ENCODE data around the gene SAP30L.

The SAP30L gene

GRCh38 chr5:154456540-154456939 is 10.7 kb downstream of the SAP30L start:
- H3K9me3 ChIP-seq (ENCODE audit: control insufficient read depth in 2 of 2, low read length in 2 of 2) = no peaks in the 10 kb centered on the region
- no peak overlapping the region for H3K27ac ChIP-seq (ENCODE audit: low read depth in 2 of 2, low read length in 2 of 2)
- H3K4me1 ChIP-seq (ENCODE audit: control insufficient read depth in 2 of 2, insufficient read depth in 2 of 2, low read length in 2 of 2) = no peaks in the 10 kb centered on the region
- H3K36me3 ChIP-seq (ENCODE audit: control insufficient read depth in 2 of 2, insufficient read depth in 2 of 2, low read length in 2 of 2) = peaks cover 50 to 64% of the 10 kb centered on the region in 2 donors
- no peak overlapping the region for H3K4me3 ChIP-seq (ENCODE audit: low read length in 2 of 2)
- no peak overlapping the region for H3K9ac ChIP-seq (ENCODE audit: low read depth in 1 of 2, low read length in 2 of 2)
- H3K27me3 ChIP-seq (ENCODE audit: control insufficient read depth in 2 of 2, insufficient read depth in 2 of 2, low read length in 2 of 2) = no peaks in the 10 kb centered on the region

GRCh38 chr5:154459015-154459414 is 13.2 kb downstream of the SAP30L start:
- no peak overlapping the region for H3K9ac ChIP-seq (ENCODE audit: low read depth in 1 of 2, low read length in 2 of 2)
- no peaks in the 10 kb centered on the region for H3K4me1 ChIP-seq (ENCODE audit: control insufficient read depth in 2 of 2, insufficient read depth in 2 of 2, low read length in 2 of 2)
- H3K36me3 ChIP-seq (ENCODE audit: control insufficient read depth in 2 of 2, insufficient read depth in 2 of 2, low read length in 2 of 2) = peaks cover 33 to 45% of the 10 kb centered on the region in 2 donors
- H3K27me3 ChIP-seq (ENCODE audit: control insufficient read depth in 2 of 2, insufficient read depth in 2 of 2, low read length in 2 of 2) = no peaks in the 10 kb centered on the region
- H3K9me3 ChIP-seq (ENCODE audit: control insufficient read depth in 2 of 2, low read length in 2 of 2) = no peaks in the 10 kb centered on the region
- H3K4me3 ChIP-seq (ENCODE audit: low read length in 2 of 2) = no peak overlapping the region
- H3K27ac ChIP-seq (ENCODE audit: low read depth in 2 of 2, low read length in 2 of 2) = no peak overlapping the region

DNA sequence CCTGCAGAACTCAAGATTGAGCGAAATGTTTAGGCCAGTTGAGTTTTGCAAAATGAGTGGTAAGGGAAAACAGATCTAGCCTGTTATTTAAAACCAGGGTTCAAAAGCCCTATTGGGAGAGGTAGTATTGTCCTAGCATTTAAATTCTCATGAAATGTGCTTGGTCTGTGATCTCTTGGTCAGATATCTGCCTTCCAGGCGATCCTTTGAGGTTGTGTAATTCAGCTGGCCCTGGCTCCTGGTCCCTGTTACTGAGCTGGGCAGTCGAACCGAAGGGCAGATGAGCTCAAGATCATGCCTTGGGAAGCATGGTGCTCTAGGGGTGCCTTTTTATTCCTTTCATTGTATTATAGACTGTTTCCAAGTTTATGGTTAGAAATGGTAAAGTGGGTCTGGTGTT is 14.4 kb downstream of the SAP30L start:
- peaks cover 29 to 34% of the 10 kb centered on the region in 2 donors for H3K36me3 ChIP-seq (ENCODE audit: control insufficient read depth in 2 of 2, insufficient read depth in 2 of 2, low read length in 2 of 2)
- no peak overlapping the region for H3K9ac ChIP-seq (ENCODE audit: low read depth in 1 of 2, low read length in 2 of 2)
- H3K27me3 ChIP-seq (ENCODE audit: control insufficient read depth in 2 of 2, insufficient read depth in 2 of 2, low read length in 2 of 2) = no peaks in the 10 kb centered on the region
- no peaks in the 10 kb centered on the region for H3K9me3 ChIP-seq (ENCODE audit: control insufficient read depth in 2 of 2, low read length in 2 of 2)
- no peak overlapping the region for H3K27ac ChIP-seq (ENCODE audit: low read depth in 2 of 2, low read length in 2 of 2)
- no peaks in the 10 kb centered on the region for H3K4me1 ChIP-seq (ENCODE audit: control insufficient read depth in 2 of 2, insufficient read depth in 2 of 2, low read length in 2 of 2)
- no peak overlapping the region for H3K4me3 ChIP-seq (ENCODE audit: low read length in 2 of 2)

DNA sequence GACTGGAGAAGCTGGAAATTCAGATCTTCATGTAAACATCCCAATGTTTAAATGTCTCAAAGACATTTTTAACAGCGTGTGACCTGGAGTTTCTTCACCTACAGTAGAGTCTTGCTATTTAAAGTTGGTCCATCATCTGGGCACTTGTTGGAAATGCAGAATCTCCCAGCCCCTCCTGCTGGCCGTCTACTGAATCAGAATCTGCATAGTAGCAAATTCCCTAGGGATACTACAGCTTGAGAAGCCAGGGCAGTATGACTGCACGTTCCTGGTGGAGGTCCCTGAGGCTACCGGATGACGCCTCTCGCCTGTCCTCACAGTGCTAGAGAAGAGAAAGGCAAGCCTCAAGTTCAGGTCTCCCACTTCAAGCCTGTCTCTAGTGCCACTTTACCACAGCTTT is 15.7 kb downstream of the SAP30L start:
- no peaks in the 10 kb centered on the region for H3K27me3 ChIP-seq (ENCODE audit: control insufficient read depth in 2 of 2, insufficient read depth in 2 of 2, low read length in 2 of 2)
- peaks cover 17 to 21% of the 10 kb centered on the region in 2 donors for H3K36me3 ChIP-seq (ENCODE audit: control insufficient read depth in 2 of 2, insufficient read depth in 2 of 2, low read length in 2 of 2)
- H3K27ac ChIP-seq (ENCODE audit: low read depth in 2 of 2, low read length in 2 of 2) = no peak overlapping the region
- H3K4me3 ChIP-seq (ENCODE audit: low read length in 2 of 2) = no peak overlapping the region
- H3K9ac ChIP-seq (ENCODE audit: low read depth in 1 of 2, low read length in 2 of 2) = no peak overlapping the region
- H3K4me1 ChIP-seq (ENCODE audit: control insufficient read depth in 2 of 2, insufficient read depth in 2 of 2, low read length in 2 of 2) = no peaks in the 10 kb centered on the region
- H3K9me3 ChIP-seq (ENCODE audit: control insufficient read depth in 2 of 2, low read length in 2 of 2) = no peaks in the 10 kb centered on the region

GRCh38 chr5:154464438-154464837 is 18.6 kb downstream of the SAP30L start:
- no peaks in the 10 kb centered on the region for H3K4me1 ChIP-seq (ENCODE audit: control insufficient read depth in 2 of 2, insufficient read depth in 2 of 2, low read length in 2 of 2)
- H3K27me3 ChIP-seq (ENCODE audit: control insufficient read depth in 2 of 2, insufficient read depth in 2 of 2, low read length in 2 of 2) = peaks cover 0 to 3% of the 10 kb centered on the region in 2 donors
- peaks cover 2% of the 10 kb centered on the region in 2 donors for H3K36me3 ChIP-seq (ENCODE audit: control insufficient read depth in 2 of 2, insufficient read depth in 2 of 2, low read length in 2 of 2)
- H3K9me3 ChIP-seq (ENCODE audit: control insufficient read depth in 2 of 2, low read length in 2 of 2) = no peaks in the 10 kb centered on the region
- no peak overlapping the region for H3K9ac ChIP-seq (ENCODE audit: low read depth in 1 of 2, low read length in 2 of 2)
- no peak overlapping the region for H3K4me3 ChIP-seq (ENCODE audit: low read length in 2 of 2)
- H3K27ac ChIP-seq (ENCODE audit: low read depth in 2 of 2, low read length in 2 of 2) = no peak overlapping the region

- H3K27me3 ChIP-seq (ENCODE audit: control insufficient read depth in 2 of 2, insufficient read depth in 2 of 2, low read length in 2 of 2) = peaks cover 0 to 7% of the 10 kb centered on the region in 2 donors
- no peak overlapping the region for H3K27ac ChIP-seq (ENCODE audit: low read depth in 2 of 2, low read length in 2 of 2)
- peaks cover 0 to 2% of the 10 kb centered on the region in 2 donors for H3K36me3 ChIP-seq (ENCODE audit: control insufficient read depth in 2 of 2, insufficient read depth in 2 of 2, low read length in 2 of 2)
- no peak overlapping the region for H3K4me3 ChIP-seq (ENCODE audit: low read length in 2 of 2)
- no peaks in the 10 kb centered on the region for H3K9me3 ChIP-seq (ENCODE audit: control insufficient read depth in 2 of 2, low read length in 2 of 2)
- no peaks in the 10 kb centered on the region for H3K4me1 ChIP-seq (ENCODE audit: control insufficient read depth in 2 of 2, insufficient read depth in 2 of 2, low read length in 2 of 2)
- H3K9ac ChIP-seq (ENCODE audit: low read depth in 1 of 2, low read length in 2 of 2) = no peak overlapping the region
Observed at GRCh38 chr5:154465169-154465568, 19.4 kb downstream of the SAP30L start.

- H3K9ac ChIP-seq (ENCODE audit: low read depth in 1 of 2, low read length in 2 of 2) = no peak overlapping the region
- no peaks in the 10 kb centered on the region for H3K9me3 ChIP-seq (ENCODE audit: control insufficient read depth in 2 of 2, low read length in 2 of 2)
- no peak overlapping the region for H3K27ac ChIP-seq (ENCODE audit: low read depth in 2 of 2, low read length in 2 of 2)
- H3K36me3 ChIP-seq (ENCODE audit: control insufficient read depth in 2 of 2, insufficient read depth in 2 of 2, low read length in 2 of 2) = peaks cover 0 to 2% of the 10 kb centered on the region in 2 donors
- H3K27me3 ChIP-seq (ENCODE audit: control insufficient read depth in 2 of 2, insufficient read depth in 2 of 2, low read length in 2 of 2) = peaks cover 7 to 15% of the 10 kb centered on the region in 2 donors
- no peak overlapping the region for H3K4me3 ChIP-seq (ENCODE audit: low read length in 2 of 2)
- H3K4me1 ChIP-seq (ENCODE audit: control insufficient read depth in 2 of 2, insufficient read depth in 2 of 2, low read length in 2 of 2) = no peaks in the 10 kb centered on the region
Observed at GRCh38 chr5:154466147-154466546, 20.4 kb downstream of the SAP30L start.

GRCh38 chr5:154466671-154467070 is 20.9 kb downstream of the SAP30L start:
- Histone ChIP-seq H3K27ac (ENCODE audit: low read depth in 2 of 2, low read length in 2 of 2) (no peak overlapping the region), H3K9me3 (ENCODE audit: control insufficient read depth in 2 of 2, low read length in 2 of 2) (no peaks in the 10 kb centered on the region), H3K36me3 (ENCODE audit: control insufficient read depth in 2 of 2, insufficient read depth in 2 of 2, low read length in 2 of 2) (peaks cover 0 to 2% of the 10 kb centered on the region in 2 donors), H3K27me3 (ENCODE audit: control insufficient read depth in 2 of 2, insufficient read depth in 2 of 2, low read length in 2 of 2) (peaks cover 12 to 20% of the 10 kb centered on the region in 2 donors), H3K9ac (ENCODE audit: low read depth in 1 of 2, low read length in 2 of 2) (no peak overlapping the region), H3K4me1 (ENCODE audit: control insufficient read depth in 2 of 2, insufficient read depth in 2 of 2, low read length in 2 of 2) (no peaks in the 10 kb centered on the region), H3K4me3 (ENCODE audit: low read length in 2 of 2) (no peak overlapping the region)

- Histone ChIP-seq H3K27me3 (ENCODE audit: control insufficient read depth in 2 of 2, insufficient read depth in 2 of 2, low read length in 2 of 2) (peaks cover 17 to 30% of the 10 kb centered on the region in 2 donors), H3K4me3 (ENCODE audit: low read length in 2 of 2) (no peak overlapping the region), H3K36me3 (ENCODE audit: control insufficient read depth in 2 of 2, insufficient read depth in 2 of 2, low read length in 2 of 2) (no peaks in the 10 kb centered on the region), H3K9ac (ENCODE audit: low read depth in 1 of 2, low read length in 2 of 2) (no peak overlapping the region), H3K9me3 (ENCODE audit: control insufficient read depth in 2 of 2, low read length in 2 of 2) (no peaks in the 10 kb centered on the region), H3K4me1 (ENCODE audit: control insufficient read depth in 2 of 2, insufficient read depth in 2 of 2, low read length in 2 of 2) (no peaks in the 10 kb centered on the region), H3K27ac (ENCODE audit: low read depth in 2 of 2, low read length in 2 of 2) (no peak overlapping the region)
Observed at GRCh38 chr5:154467655-154468354, 22.0 kb downstream of the SAP30L start.

DNA sequence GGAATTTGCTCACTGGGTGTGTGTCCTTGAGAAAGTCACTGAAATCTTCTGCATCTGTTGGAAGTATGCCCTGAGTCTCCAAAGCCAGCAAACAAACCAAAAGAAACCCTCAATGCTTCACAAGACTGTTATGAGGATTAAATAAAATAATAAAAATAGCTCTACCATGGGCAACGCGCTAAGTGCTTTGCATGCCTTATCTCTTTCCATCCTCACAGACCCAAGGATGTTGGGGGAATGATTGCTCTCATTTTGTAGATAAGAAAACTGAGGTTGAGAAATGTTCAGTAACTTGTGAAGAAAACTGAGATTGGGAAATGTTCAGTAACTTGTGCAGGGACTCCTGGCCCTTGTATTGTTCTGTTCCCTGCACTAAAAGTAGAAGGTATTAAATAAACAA is 24.3 kb downstream of the SAP30L start:
- Histone ChIP-seq H3K9me3 (ENCODE audit: control insufficient read depth in 2 of 2, low read length in 2 of 2) (no peaks in the 10 kb centered on the region), H3K4me1 (ENCODE audit: control insufficient read depth in 2 of 2, insufficient read depth in 2 of 2, low read length in 2 of 2) (no peaks in the 10 kb centered on the region), H3K36me3 (ENCODE audit: control insufficient read depth in 2 of 2, insufficient read depth in 2 of 2, low read length in 2 of 2) (no peaks in the 10 kb centered on the region), H3K9ac (ENCODE audit: low read depth in 1 of 2, low read length in 2 of 2) (no peak overlapping the region), H3K27ac (ENCODE audit: low read depth in 2 of 2, low read length in 2 of 2) (no peak overlapping the region), H3K27me3 (ENCODE audit: control insufficient read depth in 2 of 2, insufficient read depth in 2 of 2, low read length in 2 of 2) (peaks cover 37 to 53% of the 10 kb centered on the region in 2 donors), H3K4me3 (ENCODE audit: low read length in 2 of 2) (no peak overlapping the region)
